LNCaP clone FGC (cell line): ENCODE data around the gene CMTM1.
"Not testable (repeated sequence)": the region's sequence is repeated elsewhere in the genome, so short reads cannot be mapped to it uniquely, and the experiment has no call there.

Source experiments
- DNase-seq: peaks from one replicate; pipeline ENCODE4 v3.0.0-alpha.2; 2011; ENCODE audit warnings: low read depth
- H3K4me3 ChIP-seq: 2 replicates; pipeline ENCODE4 v1.5.1; 2011; ENCODE audit warnings: mild to moderate bottlenecking, low read depth, low read length, control low read depth
- CTCF ChIP-seq: IDR thresholded peaks from 2 replicates; pipeline ENCODE4 v1.5.1; 2012; ENCODE audit warnings: mild to moderate bottlenecking; ENCODE audit not compliant: control insufficient read depth, insufficient read depth; ENCODE audit errors: extremely low read depth

The CMTM1 gene

GRCh38 chr16:66619534-66620428, 53.5 kb downstream of the CMTM1 start:
- no peak for TF ChIP-seq CTCF
- no peak for DNase-seq
- H3K4me3 ChIP-seq, result no peak overlapping the region

- DNase-seq, result no peak
- no peak overlapping the region for H3K4me3 ChIP-seq
- TF ChIP-seq CTCF, result no peak
Observed at GRCh38 chr16:66620429-66620795, 54.2 kb downstream of the CMTM1 start.

- no peak for DNase-seq
- no peak for TF ChIP-seq CTCF
- H3K4me3 ChIP-seq, result no peak overlapping the region
Observed at GRCh38 chr16:66621973-66622372, 55.7 kb downstream of the CMTM1 start.

GRCh38 chr16:66622863-66623262, 56.6 kb downstream of the CMTM1 start:
- H3K4me3 ChIP-seq, result no peak overlapping the region
- DNase-seq, result no peak
- no peak for TF ChIP-seq CTCF

GRCh38 chr16:66623755-66624154, 57.5 kb downstream of the CMTM1 start:
- no peak for TF ChIP-seq CTCF
- no peak overlapping the region for H3K4me3 ChIP-seq

GRCh38 chr16:66627611-66628378, 61.6 kb downstream of the CMTM1 start:
- not testable (repeated sequence) for DNase-seq, H3K4me3 ChIP-seq

More at GRCh38 chr16:66623755-66624154, 57.5 kb downstream of the CMTM1 start:
- no peak for DNase-seq
